ENCODE results near the gene GAK.
"Not testable (repeated sequence)": the region's sequence is repeated elsewhere in the genome, so short reads cannot be mapped to it uniquely, and the experiment has no call there.

GAK gene

DNA sequence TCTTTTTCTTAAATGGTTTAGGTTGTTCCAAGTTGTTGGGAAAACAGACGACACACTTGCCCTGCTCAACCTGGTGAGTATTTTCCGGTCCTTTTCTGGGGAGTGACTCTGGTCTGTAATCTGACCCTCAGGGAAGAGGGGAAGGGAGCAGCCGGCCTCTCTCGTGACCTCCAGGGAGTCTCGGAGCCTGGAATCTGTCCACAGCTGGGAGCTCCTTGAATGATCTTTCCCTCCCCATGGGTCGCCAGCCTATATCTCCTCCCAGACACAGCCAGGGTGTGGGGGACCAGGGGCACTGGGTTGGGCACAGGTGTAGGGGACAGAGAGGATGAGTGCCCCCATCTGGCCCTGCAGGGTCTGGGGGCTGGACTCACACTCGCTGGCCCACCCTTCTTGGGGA is 19.1 kb upstream of the GAK start:
- Mint-ChIP-seq H3K27me3 (no peaks in the 10 kb centered on the region), H3K4me1 (no peaks in the 10 kb centered on the region), H3K27ac (no peak overlapping the region), H3K4me3 (no peak overlapping the region), H3K9me3 (no peaks in the 10 kb centered on the region), H3K36me3 (ENCODE audit: low read depth) (peaks cover 3% of the 10 kb centered on the region)
- DNase-seq (no peak), ATAC-seq (no peak)

DNA sequence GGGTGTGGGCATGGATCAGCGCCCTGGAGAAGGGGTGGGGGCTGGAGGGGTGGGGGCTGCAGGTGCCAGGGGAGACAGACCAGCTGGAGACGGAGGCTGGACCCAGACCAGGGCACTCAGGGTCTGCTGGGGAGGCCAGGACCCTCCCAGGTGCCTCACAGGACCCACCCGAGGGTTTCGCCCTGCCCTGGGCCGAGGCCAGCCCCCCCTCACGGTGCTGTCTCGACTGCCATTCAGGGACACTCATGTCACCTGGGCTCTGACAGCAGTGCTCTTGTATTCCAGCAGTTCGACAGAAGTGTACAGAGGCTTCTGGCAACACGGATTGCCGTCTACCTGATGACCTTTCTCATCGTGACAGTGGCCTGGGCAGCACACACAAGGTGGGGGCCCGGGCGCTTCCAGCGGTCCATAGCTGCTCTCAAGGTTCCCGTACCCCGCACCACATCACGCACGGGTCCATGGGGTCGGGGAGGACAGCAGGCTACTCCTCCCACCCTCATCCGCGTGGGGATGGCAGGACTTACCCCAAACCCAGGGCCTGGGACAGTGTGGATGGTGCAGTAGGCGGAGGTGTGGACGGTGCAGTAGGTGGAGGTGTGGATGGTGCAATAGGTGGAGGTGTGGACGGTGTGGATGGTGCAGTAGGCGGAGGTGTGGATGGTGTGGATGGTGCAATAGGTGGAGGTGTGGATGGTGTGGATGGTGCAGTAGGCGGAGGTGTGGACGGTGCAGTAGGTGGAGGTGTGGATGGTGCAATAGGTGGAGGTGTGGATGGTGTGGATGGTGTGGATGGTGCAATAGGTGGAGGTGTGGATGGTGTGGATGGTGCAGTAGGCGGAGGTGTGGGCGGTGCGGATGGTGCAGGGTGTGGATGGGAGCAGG is 18.3 kb upstream of the GAK start:
- Mint-ChIP-seq H3K9me3 (no peaks in the 10 kb centered on the region), H3K4me3 (no peak overlapping the region), H3K36me3 (ENCODE audit: low read depth) (peaks cover 3% of the 10 kb centered on the region), H3K27me3 (no peaks in the 10 kb centered on the region), H3K27ac (no peak overlapping the region), H3K4me1 (no peaks in the 10 kb centered on the region)
- ATAC-seq, result no peak
- DNase-seq, result no peak

DNA sequence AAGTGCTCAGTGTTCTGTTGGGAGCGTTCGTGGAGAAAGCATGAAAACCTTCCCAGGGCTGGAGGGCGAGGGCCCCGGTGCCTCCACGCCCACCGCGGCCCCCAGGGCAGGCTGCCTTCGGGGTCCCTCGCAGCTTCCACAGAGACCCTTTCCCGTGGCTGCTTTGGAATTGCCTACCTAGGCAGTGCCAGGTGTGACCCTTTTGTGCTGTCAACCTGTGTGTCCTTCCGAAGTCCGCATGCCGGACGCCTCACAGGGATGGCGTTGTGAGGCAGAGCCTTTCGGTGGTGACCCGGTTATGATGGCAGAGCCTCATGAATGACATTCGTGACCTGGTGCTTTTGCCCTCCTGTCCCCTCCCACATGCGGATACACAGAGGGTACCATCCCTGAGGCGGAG is 17.5 kb upstream of the GAK start:
- no peak for ATAC-seq
- DNase-seq, result no peak
- Mint-ChIP-seq H3K4me3 (no peak overlapping the region), H3K36me3 (ENCODE audit: low read depth) (peaks cover 3% of the 10 kb centered on the region), H3K4me1 (no peaks in the 10 kb centered on the region), H3K9me3 (no peaks in the 10 kb centered on the region), H3K27ac (no peak overlapping the region), H3K27me3 (no peaks in the 10 kb centered on the region)

DNA sequence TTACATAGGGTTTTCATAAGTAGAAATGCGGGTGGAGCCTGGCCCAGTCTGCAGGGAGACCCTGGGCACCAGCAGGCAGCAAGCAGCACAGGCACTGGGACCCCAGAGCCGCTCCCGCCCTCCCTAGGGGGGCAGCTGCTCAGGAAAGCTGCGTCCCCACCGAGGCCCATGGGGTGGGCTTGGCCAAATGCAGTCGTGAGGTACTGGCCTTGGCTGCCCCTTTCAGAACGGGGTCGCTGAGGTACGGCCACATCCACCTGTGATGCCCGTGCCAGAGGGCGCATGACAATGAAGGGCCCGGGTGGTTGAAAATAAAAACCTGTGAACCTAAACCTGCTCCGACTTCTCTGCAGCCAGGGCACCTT is 16.8 kb upstream of the GAK start:
- Mint-ChIP-seq H3K9me3 (no peaks in the 10 kb centered on the region), H3K27me3 (no peaks in the 10 kb centered on the region), H3K36me3 (ENCODE audit: low read depth) (no peaks in the 10 kb centered on the region), H3K4me3 (no peak overlapping the region), H3K27ac (no peak overlapping the region), H3K4me1 (no peaks in the 10 kb centered on the region)
- no peak for ATAC-seq
- DNase-seq, result no peak

DNA sequence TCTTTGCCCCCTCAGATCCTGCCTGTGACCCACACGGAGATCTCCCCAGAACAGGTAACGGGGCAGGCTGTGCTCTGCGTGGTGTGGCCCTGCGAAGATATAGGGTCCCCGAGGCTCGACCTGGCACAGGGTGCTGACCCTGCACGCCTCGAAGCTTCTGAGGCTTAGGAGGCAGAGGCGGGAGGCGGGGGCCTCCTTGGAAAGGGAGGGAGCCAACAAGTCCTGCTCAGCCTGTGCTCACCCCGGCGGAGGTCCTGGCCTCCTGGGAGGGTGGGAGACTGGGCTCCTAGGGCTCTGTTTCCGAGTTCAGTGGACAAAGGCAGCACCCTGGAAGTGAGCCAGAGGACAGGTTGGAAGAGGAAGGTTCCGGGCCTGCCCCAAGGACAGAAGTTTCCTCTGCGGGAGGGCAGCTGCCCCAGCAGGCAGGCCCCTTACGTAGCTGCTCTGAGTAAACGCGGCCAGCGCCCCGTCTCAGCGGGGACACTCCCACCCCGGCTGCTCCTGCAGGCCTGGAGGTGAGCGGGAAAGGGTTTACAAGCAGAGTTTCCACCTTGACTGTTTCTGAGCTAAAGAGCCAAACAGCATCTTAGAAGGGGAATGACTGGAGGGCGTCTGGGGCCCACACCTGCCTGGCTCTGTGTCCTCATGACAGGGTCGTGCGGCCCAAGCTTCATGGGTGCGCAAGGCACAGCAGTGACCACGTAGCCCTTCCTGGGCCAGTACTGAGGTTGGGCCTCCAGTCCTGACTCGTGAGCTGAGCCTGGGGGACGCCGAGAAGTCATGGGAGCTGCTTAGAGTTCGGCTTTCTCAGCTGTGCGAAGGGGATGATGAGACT is 16.2 kb upstream of the GAK start:
- H3K27me3 Mint-ChIP-seq, result no peaks in the 10 kb centered on the region
- H3K27ac Mint-ChIP-seq, result no peak overlapping the region
- no peak for ATAC-seq
- no peaks in the 10 kb centered on the region for H3K36me3 Mint-ChIP-seq (ENCODE audit: low read depth)
- H3K4me3 Mint-ChIP-seq, result no peak overlapping the region
- no peaks in the 10 kb centered on the region for H3K9me3 Mint-ChIP-seq
- DNase-seq, result no peak
- H3K4me1 Mint-ChIP-seq, result no peaks in the 10 kb centered on the region

DNA sequence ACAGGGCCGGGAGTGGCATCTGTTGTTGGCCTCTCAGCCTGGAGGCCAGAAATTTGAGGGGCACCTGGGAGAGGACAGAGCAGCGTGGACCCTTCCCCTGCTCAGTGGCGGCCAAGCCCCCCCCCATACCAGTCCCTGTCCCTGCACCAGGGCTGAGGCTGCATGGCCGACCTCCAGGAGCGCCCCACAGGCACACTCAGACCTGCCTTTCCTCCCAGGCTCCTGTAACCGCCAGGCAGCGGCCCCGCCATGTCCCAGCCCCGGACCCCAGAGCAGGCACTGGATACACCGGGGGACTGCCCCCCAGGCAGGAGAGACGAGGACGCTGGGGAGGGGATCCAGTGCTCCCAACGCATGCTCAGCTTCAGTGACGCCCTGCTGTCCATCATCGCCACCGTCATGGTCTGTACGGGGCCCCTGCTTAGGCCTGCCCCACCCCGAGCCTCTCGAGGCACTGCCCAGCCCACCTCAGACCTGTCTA is 15.4 kb upstream of the GAK start:
- H3K27me3 Mint-ChIP-seq, result no peaks in the 10 kb centered on the region
- no peak overlapping the region for H3K4me3 Mint-ChIP-seq
- H3K9me3 Mint-ChIP-seq, result no peaks in the 10 kb centered on the region
- H3K27ac Mint-ChIP-seq, result no peak overlapping the region
- no peaks in the 10 kb centered on the region for H3K36me3 Mint-ChIP-seq (ENCODE audit: low read depth)
- ATAC-seq, result no peak
- no peak for DNase-seq
- H3K4me1 Mint-ChIP-seq, result no peaks in the 10 kb centered on the region

DNA sequence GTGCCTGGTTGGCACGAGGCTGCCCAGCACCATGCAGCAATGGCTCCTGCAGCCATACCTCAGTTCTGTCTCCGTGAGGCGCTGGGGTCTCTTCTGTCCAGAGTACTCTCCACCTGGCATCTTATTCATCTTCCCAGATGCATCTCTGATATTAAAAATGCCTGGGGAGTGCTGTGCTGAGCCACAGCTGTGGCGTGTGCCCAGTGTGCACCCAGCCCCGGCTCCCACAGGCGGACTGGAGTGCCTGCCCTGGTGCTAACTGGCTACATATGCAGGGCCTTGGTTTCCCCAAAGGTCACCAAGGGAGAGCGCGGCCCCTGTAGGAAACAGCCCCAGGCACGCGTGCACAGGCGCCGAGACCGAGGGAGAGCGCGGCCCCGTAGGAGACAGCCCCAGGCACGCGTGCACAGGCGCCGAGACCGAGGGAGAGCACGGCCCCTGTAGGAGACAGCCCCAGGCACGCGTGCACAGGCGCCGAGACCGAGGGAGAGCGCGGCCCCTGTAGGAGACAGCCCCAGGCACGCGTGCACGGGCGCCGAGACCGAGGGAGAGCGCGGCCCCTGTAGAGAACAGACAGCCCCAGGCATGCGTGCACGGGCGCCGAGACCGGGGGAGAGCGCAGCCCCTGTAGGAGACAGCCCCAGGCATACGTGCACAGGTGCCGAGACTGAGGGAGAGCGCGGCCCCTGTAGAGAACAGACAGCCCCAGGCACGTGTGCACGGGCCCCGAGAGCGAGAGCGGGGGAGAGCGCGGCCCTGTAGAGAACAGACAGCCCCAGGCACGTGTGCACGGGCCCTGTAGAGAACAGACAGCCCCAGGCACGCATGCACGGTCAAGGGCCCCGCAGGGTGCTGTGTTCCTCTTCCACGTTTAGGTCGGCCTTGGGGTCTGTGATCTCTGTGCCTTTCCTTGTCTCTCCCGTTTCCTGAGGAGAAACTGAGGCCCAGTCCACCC is 14.7 kb upstream of the GAK start:
- Mint-ChIP-seq H3K4me1 (no peaks in the 10 kb centered on the region), H3K27ac (no peak overlapping the region), H3K27me3 (no peaks in the 10 kb centered on the region), H3K4me3 (no peak overlapping the region), H3K36me3 (ENCODE audit: low read depth) (no peaks in the 10 kb centered on the region), H3K9me3 (no peaks in the 10 kb centered on the region)
- no peak for DNase-seq
- ATAC-seq, result no peak

DNA sequence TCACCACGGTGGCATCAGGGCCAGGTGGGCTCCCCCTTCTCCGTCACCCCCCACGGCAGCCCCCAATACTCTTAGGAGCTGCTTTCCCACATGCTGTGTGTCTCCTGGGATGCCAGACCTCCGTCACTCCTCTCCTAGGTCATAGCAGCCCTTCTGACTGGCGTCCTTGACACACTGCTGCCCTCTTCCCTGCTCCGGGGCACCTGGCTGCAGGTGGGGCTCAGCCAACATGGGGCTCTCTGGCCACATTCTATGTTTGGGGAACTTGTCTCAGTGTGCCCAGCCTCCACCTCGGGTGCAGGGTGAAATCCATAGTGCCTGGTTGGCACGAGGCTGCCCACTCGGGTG is 14.0 kb upstream of the GAK start:
- DNase-seq (no peak), ATAC-seq (no peak)
- H3K4me3 Mint-ChIP-seq, result no peak overlapping the region
- H3K4me1 Mint-ChIP-seq, result no peaks in the 10 kb centered on the region
- H3K36me3 Mint-ChIP-seq (ENCODE audit: low read depth), result no peaks in the 10 kb centered on the region
- no peak overlapping the region for H3K27ac Mint-ChIP-seq
- no peaks in the 10 kb centered on the region for H3K27me3 Mint-ChIP-seq
- H3K9me3 Mint-ChIP-seq, result no peaks in the 10 kb centered on the region

DNA sequence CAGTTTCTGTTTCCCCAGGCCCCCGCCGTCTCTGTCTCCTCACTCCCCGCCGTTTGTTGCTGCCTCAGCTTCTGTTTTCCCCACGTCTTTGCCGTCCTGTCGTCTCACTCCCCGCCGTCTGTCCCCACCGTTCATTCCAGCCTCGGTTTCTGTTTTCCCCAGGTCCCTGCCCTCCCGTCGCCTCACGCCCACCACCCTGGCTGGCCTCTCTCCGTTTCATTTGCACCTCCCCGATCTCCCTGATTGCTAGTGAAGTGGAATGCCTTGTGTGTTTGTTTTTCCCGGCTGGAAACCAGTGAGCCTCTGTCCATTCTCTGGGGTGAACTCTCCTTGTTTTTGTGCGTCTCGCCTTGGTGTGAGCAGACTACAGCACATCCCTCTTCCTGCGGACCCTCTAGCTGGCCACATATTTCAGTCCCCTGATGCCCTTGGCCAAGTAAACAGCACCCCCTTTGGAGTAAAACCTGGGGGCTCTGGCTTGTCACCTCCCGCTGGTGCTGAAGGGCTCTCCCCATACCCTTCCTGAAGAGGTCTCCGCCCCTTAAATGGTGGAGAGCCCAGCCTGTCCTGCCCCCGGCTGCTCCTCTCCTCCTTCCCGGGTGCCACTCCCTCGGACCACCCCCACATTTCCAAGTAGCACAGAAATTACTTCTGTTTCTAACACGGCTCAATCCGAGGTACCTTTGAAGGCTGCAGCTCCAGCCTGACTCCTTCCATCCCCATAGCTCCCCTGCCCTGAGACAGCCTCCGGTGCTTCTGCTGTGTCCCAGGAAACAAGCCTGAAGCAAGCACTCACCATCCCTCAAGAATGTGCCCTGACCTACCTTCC is 13.4 kb upstream of the GAK start:
- Mint-ChIP-seq H3K27ac (no peak overlapping the region), H3K4me1 (no peaks in the 10 kb centered on the region)
- DNase-seq, result no peak

DNA sequence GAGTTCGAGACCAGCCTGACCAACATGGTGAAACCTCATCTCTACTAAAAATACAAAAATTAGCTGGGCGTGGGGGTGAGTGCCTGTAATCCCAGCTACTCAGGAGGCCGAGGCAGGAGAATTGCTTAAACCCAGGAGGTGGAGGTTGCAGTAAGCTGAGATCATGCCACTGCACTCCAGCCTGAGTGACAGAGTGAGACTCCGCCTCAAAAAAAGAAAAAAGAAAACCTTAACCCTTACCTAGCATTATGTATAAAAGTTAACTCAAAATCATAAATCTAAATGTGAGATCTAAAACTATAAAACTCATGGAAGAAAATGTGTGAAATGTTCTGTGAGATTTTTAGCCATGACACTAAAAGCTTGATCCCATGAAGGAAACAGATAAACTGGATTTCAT is 7.4 kb upstream of the GAK start:
- not testable (repeated sequence) for H3K36me3 Mint-ChIP-seq (ENCODE audit: low read depth); H3K9me3 Mint-ChIP-seq; H3K27ac Mint-ChIP-seq; H3K4me1 Mint-ChIP-seq; DNase-seq; H3K4me3 Mint-ChIP-seq; ATAC-seq; H3K27me3 Mint-ChIP-seq

More for the DNA sequence above, 13.4 kb upstream of the GAK start:
- Mint-ChIP-seq H3K4me3 (no peak overlapping the region), H3K36me3 (ENCODE audit: low read depth) (no peaks in the 10 kb centered on the region), H3K27me3 (no peaks in the 10 kb centered on the region), H3K9me3 (no peaks in the 10 kb centered on the region)
- ATAC-seq, result no peak

DNA sequence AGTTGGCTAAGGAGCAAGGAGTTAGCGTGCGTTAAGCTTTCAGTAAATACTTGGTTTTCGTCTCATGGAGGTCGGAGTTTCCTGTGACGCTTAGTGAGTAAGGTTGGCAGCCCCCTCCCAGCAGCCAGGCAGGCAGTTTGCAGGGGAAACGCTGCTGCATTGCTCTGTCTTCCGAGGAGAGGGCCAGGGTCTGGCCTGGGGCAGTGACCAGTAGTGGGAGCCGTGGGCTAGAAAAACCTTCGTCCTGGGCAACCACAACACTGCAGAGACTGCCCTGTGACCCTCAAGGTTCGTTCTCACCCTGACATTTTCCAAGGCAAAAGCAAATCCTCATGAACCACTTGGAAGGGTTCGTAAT is 576 bp upstream of the GAK start:
- Mint-ChIP-seq H3K27ac (peak overlapping the region; percentile 95), H3K4me1 (peaks cover 61% of the 10 kb centered on the region), H3K36me3 (ENCODE audit: low read depth) (no peaks in the 10 kb centered on the region), H3K4me3 (peak overlapping the region; percentile 95), H3K27me3 (no peaks in the 10 kb centered on the region), H3K9me3 (no peaks in the 10 kb centered on the region)
- DNase-seq (no peak), ATAC-seq (peak; percentile 0)

DNA sequence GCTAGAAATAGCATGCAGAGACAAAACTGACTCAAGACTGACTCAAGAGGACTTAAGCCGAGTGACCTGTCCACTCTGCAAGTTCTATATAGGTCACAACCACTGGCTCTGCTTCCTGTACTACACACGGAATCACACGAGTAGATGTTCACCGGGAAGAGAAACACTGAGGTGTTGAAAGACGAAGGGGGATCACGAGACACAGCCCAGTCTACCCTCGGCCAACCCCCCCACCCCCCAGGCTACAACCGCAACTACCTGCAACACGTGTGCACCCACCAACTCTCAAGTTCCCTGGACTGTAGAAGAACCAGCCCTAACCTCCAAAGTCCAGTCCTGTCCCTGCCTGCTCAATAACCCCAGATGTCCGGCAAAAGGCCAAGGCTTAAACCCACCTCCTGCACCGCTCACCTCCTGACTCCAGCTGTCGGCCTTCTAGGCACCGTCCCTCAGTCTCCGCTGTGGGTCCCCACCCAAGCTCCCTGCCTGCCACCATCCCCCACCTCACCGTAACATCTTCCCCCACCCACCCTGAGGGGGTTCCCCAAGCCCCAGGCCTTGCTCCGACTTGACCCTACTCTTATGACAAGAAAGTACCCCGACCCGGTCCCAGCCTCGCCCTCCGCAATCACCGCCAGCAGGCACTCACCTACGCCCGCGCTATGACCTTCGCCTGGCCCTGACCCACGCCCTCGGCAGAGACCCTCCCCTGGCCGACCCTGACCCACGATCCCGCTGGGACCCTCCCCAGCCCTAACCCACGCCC is 739 bp downstream of the GAK start:
- Mint-ChIP-seq H3K36me3 (ENCODE audit: low read depth) (no peaks in the 10 kb centered on the region), H3K27me3 (no peaks in the 10 kb centered on the region), H3K4me3 (peak overlapping the region; percentile 95), H3K9me3 (no peaks in the 10 kb centered on the region), H3K4me1 (peaks cover 60% of the 10 kb centered on the region), H3K27ac (peak overlapping the region; percentile 95)
- peak; percentile 36 for DNase-seq
- ATAC-seq, result no peak

DNA sequence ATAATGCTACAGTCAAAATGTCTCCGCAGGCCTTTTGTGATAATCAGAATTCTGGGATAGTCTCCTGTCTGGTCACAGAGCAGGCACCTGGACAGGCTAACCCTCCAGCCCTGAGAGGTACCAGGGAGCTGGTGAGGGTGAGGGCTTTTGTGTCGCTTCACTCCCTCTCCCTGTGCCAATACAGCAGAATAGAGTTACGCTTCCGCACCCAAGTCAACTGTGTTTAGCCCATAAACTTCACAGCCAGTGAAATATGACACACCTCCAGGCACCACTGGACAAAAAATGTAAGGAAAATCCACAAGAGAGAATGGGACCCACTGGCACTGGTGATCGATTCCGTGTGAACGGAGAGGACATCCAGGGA is 1.3 kb downstream of the GAK start:
- DNase-seq (no peak), ATAC-seq (no peak)
- Mint-ChIP-seq H3K4me3 (peak overlapping the region; percentile 95), H3K4me1 (peaks cover 61% of the 10 kb centered on the region), H3K27me3 (no peaks in the 10 kb centered on the region), H3K36me3 (ENCODE audit: low read depth) (peaks cover 3% of the 10 kb centered on the region), H3K9me3 (no peaks in the 10 kb centered on the region), H3K27ac (peak overlapping the region; percentile 95)
